Measurements from ENCODE around the gene UNC119. TPM values are rescaled to one million over a fixed set of nuclear protein-coding genes. Genes with fewer than 3 reads are reported as not detected.

UNC119 gene
- polyA plus RNA-seq, 2 donors, result 15.3 to 20.1 TPM

DNA sequence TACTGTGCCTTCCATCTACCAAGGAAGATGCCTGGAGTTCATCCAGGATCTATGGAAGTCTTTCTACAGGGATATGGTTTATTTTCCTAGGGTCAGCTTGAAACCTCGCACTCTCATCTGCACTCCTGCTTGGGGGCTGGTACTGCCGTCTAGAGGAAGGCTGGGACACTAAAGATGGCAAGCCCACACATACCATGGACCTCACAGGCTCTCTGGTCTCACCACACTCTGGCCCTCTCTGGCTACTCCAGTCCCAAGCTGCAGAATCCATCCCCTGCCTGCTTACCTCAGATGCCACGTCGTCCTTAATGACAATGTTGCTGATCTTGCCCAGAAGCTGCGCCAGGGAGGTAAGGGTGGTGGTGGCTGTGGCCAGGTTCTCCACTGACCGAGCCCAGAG lies 2.1 kb upstream of the UNC119 start:
- Histone ChIP-seq H3K36me3 (ENCODE audit: control insufficient read depth in 2 of 2, insufficient read depth in 2 of 2, low read length in 1 of 2) (peaks cover 17 to 34% of the 10 kb centered on the region in 2 donors), H3K4me1 (ENCODE audit: control insufficient read depth in 2 of 2, insufficient read depth in 2 of 2, low read length in 1 of 2) (peaks cover 2 to 4% of the 10 kb centered on the region in 2 donors), H3K27ac (ENCODE audit: low read depth in 2 of 2, low read length in 1 of 2) (no peak overlapping the region), H3K9me3 (ENCODE audit: control insufficient read depth in 2 of 2, insufficient read depth in 1 of 2, low read depth in 1 of 2, low read length in 1 of 2) (no peaks in the 10 kb centered on the region), H3K4me3 (ENCODE audit: low read depth in 1 of 2, low read length in 2 of 2) (no peak overlapping the region), H3K27me3 (ENCODE audit: control insufficient read depth in 1 of 2, insufficient read depth in 2 of 2, low read length in 2 of 2) (no peaks in the 10 kb centered on the region)
- 79 to 92% methylated on average over 6 of the region's 6 CpGs for WGBS, 2 donors

DNA sequence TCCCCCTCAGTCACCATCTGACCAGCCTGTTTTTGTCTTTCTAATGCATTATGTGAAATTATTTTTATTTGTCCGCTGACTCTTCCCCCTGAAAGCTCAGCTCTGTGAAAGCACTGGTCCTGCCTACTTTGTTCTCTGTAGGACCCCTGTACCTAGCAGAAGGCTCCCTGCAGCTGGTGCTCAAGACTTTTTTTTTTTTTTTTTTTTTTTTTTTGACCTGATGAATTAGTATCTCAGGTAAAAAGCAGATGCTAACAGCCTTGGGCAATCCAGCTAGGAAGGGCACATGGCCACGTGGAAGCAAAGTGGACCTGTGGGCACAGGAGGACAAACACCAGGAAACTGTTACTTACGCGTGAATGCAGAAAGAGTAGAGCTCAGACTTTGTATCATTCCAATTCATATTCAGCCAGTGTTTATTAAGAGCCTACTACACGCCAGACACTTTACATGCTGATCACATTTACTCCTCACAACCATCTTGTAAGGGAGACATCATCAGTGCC lies 629 bp upstream of the UNC119 start:
- H3K4me3 ChIP-seq (ENCODE audit: low read depth in 1 of 2, low read length in 2 of 2), result no peak overlapping the region
- H3K9me3 ChIP-seq (ENCODE audit: control insufficient read depth in 2 of 2, insufficient read depth in 1 of 2, low read depth in 1 of 2, low read length in 1 of 2), result no peaks in the 10 kb centered on the region
- H3K36me3 ChIP-seq (ENCODE audit: control insufficient read depth in 2 of 2, insufficient read depth in 2 of 2, low read length in 1 of 2), result peaks cover 17 to 31% of the 10 kb centered on the region in 2 donors
- H3K4me1 ChIP-seq (ENCODE audit: control insufficient read depth in 2 of 2, insufficient read depth in 2 of 2, low read length in 1 of 2), result peaks cover 2 to 4% of the 10 kb centered on the region in 2 donors
- H3K27ac ChIP-seq (ENCODE audit: low read depth in 2 of 2, low read length in 1 of 2), result no peak overlapping the region
- WGBS, 2 donors, result 93 to 95% methylated on average over 5 of the region's 5 CpGs
- no peaks in the 10 kb centered on the region for H3K27me3 ChIP-seq (ENCODE audit: control insufficient read depth in 1 of 2, insufficient read depth in 2 of 2, low read length in 2 of 2)

DNA sequence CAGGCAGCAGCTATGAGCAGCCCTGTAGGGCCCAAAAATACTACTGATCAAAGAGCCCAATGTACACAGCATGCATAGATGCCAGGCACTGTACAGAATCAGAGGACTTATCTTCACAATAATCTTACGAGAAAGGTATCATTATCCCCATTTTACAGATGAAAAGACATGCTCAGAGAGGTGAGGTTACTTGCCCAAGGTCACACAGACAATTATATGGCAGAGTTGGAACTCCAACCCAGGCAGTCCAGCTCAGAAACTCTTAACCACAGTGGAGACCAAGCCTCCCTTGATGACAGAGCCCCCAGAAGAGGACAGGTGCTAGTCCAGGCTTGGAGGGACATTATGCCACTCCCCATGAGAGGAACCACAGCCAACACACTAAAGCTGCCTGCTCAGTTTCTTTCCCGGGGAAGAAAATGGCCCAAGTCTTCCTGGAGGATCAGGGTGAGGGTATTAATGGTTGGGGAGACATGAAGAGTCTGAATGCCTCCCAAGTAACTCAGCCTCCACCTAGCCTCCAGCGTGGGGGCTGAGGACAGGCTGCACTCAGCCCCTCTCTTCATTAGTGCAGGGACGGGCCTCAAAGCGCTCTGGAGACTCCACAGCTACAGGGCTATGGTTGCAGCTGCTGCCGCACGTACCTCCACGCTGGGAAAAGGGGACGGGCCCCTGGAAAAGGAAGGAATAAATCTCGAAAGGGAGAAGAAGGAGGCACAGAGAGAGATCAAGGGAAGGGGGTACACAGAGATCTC lies 826 bp downstream of the UNC119 start:
- Histone ChIP-seq H3K4me1 (ENCODE audit: control insufficient read depth in 2 of 2, insufficient read depth in 2 of 2, low read length in 1 of 2) (peaks cover 2 to 4% of the 10 kb centered on the region in 2 donors), H3K4me3 (ENCODE audit: low read depth in 1 of 2, low read length in 2 of 2) (peak overlapping the region; percentile 64 to 74), H3K27ac (ENCODE audit: low read depth in 2 of 2, low read length in 1 of 2) (no peak overlapping the region), H3K36me3 (ENCODE audit: control insufficient read depth in 2 of 2, insufficient read depth in 2 of 2, low read length in 1 of 2) (peaks cover 13 to 31% of the 10 kb centered on the region in 2 donors), H3K27me3 (ENCODE audit: control insufficient read depth in 1 of 2, insufficient read depth in 2 of 2, low read length in 2 of 2) (no peaks in the 10 kb centered on the region), H3K9me3 (ENCODE audit: control insufficient read depth in 2 of 2, insufficient read depth in 1 of 2, low read depth in 1 of 2, low read length in 1 of 2) (no peaks in the 10 kb centered on the region)
- WGBS, 2 donors, result 14 to 17% methylated on average over 10 of the region's 10 CpGs

DNA sequence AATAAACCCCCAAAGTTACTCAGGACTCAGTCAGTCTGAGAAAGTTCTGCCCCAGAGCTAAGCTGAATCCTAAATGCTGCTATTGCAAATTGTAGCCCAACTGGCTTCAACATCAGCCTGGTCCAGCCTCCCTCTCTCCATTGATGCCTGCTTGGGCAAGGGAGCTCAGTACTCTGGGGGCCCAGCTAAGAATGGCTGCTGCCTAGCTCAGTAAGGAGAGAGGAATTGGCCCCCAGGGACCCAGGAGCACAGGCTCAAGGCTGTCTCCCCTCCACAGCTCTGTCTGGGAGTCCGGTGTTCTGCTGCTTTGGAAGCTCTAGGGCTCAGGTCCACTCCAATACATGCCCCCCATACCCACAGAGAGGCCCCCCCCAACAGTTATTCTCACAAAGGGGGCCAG lies 1.6 kb downstream of the UNC119 start:
- Histone ChIP-seq H3K4me3 (ENCODE audit: low read depth in 1 of 2, low read length in 2 of 2) (no peak overlapping the region), H3K4me1 (ENCODE audit: control insufficient read depth in 2 of 2, insufficient read depth in 2 of 2, low read length in 1 of 2) (peaks cover 2 to 4% of the 10 kb centered on the region in 2 donors), H3K27me3 (ENCODE audit: control insufficient read depth in 1 of 2, insufficient read depth in 2 of 2, low read length in 2 of 2) (no peaks in the 10 kb centered on the region), H3K36me3 (ENCODE audit: control insufficient read depth in 2 of 2, insufficient read depth in 2 of 2, low read length in 1 of 2) (peaks cover 10 to 25% of the 10 kb centered on the region in 2 donors), H3K27ac (ENCODE audit: low read depth in 2 of 2, low read length in 1 of 2) (no peak overlapping the region), H3K9me3 (ENCODE audit: control insufficient read depth in 2 of 2, insufficient read depth in 1 of 2, low read depth in 1 of 2, low read length in 1 of 2) (no peaks in the 10 kb centered on the region)
- WGBS, 2 donors, result 98 to 100% methylated on average over 1 of the region's 1 CpG

DNA sequence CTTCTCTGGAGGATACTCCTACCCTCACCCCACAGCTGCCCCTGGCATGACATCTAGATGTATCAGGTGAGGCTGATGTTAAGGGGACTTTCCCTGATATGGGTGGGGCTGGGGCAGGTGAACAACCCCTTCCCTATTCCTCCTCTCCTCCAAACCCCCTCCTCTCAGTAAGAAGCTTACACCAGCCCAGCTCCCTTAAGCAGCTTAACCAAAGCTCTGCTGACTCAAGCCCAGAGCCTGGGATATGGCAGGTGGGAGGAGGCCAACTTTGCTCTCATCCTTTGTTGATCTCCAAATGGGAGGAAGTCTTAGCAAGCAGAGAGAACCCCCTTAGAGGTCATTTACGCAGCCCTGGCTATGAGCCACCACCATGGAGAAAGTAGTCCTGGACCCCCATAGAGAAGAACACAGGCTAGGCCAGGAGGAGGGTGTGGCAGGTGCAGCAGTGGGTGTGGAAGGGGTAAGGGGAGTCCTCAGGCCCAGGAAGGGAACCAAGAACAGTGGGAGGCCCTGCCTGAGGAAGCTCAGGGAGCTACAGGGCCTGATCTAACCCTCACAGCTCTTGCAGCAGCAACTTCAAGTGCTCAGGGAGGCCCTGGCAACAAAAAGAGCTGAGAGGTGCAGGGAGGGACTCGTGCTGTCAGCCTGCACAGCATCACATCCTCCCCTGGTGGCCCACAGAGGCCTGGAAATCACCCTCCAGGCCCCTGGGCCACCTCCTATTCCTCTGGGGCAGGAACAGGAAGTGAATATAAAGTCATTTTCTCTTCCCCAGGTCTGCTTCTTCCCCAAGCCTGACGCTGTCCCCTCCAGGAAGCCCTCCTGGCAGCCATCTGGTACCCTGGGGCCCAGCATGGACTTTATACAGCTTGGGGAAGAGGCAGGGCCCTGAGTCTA lies 2.9 kb downstream of the UNC119 start:
- peaks cover 2 to 4% of the 10 kb centered on the region in 2 donors for H3K4me1 ChIP-seq (ENCODE audit: control insufficient read depth in 2 of 2, insufficient read depth in 2 of 2, low read length in 1 of 2)
- H3K4me3 ChIP-seq (ENCODE audit: low read depth in 1 of 2, low read length in 2 of 2), result no peak overlapping the region
- no peaks in the 10 kb centered on the region for H3K27me3 ChIP-seq (ENCODE audit: control insufficient read depth in 1 of 2, insufficient read depth in 2 of 2, low read length in 2 of 2)
- H3K27ac ChIP-seq (ENCODE audit: low read depth in 2 of 2, low read length in 1 of 2), result no peak overlapping the region
- H3K9me3 ChIP-seq (ENCODE audit: control insufficient read depth in 2 of 2, insufficient read depth in 1 of 2, low read depth in 1 of 2, low read length in 1 of 2), result no peaks in the 10 kb centered on the region
- peaks cover 9 to 20% of the 10 kb centered on the region in 2 donors for H3K36me3 ChIP-seq (ENCODE audit: control insufficient read depth in 2 of 2, insufficient read depth in 2 of 2, low read length in 1 of 2)
- 77 to 78% methylated on average over 3 of the region's 3 CpGs for WGBS, 2 donors

DNA sequence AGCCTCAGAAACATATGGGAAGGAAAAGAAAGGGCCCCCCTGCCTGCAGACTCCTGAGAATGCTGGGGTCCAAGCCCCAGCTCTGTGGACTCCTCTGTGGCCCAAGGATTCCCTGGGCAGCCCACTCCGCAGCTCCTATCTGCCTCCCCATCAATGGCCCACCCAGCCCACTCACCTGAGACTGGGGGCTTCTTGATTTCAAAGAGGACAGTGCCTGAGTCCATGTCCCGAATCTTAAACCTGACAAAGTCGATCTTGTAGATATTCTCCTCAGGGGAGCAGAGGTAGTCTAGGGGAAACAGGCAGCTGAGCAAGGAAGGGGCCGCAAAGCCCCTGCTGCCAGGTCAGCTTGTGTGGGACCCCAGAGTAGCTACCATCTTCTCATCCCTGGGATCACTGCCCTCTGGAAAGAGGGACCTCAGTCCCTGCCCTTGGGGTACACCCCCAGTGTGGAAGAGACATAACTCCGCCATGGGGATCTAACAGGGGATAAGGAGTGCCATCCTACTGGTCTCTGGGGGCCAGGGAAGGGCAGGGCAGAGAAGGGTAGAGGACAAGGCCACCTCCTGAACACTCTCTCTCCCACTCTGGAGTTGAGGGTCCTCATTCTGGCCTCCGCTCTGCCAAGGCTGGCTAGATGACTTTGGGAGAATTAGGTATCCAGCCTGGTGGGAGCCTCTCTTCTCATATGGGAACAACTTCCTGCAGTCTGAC lies 3.9 kb downstream of the UNC119 start:
- 84 to 91% methylated on average over 6 of the region's 6 CpGs for WGBS, 2 donors
- Histone ChIP-seq H3K9me3 (ENCODE audit: control insufficient read depth in 2 of 2, insufficient read depth in 1 of 2, low read depth in 1 of 2, low read length in 1 of 2) (no peaks in the 10 kb centered on the region), H3K4me1 (ENCODE audit: control insufficient read depth in 2 of 2, insufficient read depth in 2 of 2, low read length in 1 of 2) (peaks cover 3 to 4% of the 10 kb centered on the region in 2 donors)

DNA sequence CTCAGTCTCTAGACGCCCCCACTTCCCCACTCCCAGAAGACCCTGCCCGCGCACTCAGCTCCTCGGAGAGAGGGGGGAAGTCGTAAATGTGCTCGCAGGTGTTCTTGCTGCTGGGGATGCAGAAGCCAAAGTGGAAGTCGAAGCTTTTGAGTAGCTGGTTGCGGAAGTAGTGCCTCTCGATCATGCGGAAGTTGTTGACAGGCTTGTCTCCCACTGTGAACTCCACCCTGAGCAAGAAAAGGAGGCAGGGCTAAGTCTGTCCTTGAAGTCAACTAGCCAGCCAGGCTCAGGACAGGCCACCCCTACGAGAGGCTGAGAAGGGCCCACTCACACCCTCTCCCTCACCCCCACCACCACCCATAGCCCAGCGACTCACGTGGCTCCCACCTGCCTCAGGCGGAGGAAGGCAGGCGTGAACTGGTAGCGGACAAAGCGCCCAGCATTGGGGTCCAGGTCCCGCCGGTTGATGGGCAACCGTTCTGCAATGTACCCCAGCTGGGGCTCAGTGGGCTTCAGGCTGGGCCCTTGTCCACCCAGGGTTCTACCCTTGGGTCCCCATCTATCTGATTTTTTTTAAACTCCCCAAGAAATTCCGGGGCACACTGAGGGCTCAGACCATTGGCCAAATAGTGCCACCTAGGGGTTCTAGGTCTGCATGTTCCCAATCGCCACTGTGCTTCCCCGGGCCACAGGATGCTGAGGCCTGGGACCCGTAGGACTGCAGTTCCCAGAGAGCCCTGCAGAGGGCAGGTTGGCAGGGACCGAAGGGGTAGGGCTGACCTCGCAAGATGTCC lies 4.6 kb downstream of the UNC119 start:
- Histone ChIP-seq H3K4me1 (ENCODE audit: control insufficient read depth in 2 of 2, insufficient read depth in 2 of 2, low read length in 1 of 2) (peaks cover 3 to 4% of the 10 kb centered on the region in 2 donors), H3K27ac (ENCODE audit: low read depth in 2 of 2, low read length in 1 of 2) (no peak overlapping the region), H3K27me3 (ENCODE audit: control insufficient read depth in 1 of 2, insufficient read depth in 2 of 2, low read length in 2 of 2) (no peaks in the 10 kb centered on the region), H3K9me3 (ENCODE audit: control insufficient read depth in 2 of 2, insufficient read depth in 1 of 2, low read depth in 1 of 2, low read length in 1 of 2) (no peaks in the 10 kb centered on the region), H3K4me3 (ENCODE audit: low read depth in 1 of 2, low read length in 2 of 2) (no peak overlapping the region), H3K36me3 (ENCODE audit: control insufficient read depth in 2 of 2, insufficient read depth in 2 of 2, low read length in 1 of 2) (peaks cover 0 to 8% of the 10 kb centered on the region in 2 donors)
- WGBS, 2 donors, result 69 to 74% methylated on average over 26 of the region's 26 CpGs

More for the DNA sequence above, 3.9 kb downstream of the UNC119 start:
- H3K27ac ChIP-seq (ENCODE audit: low read depth in 2 of 2, low read length in 1 of 2), result no peak overlapping the region
- H3K27me3 ChIP-seq (ENCODE audit: control insufficient read depth in 1 of 2, insufficient read depth in 2 of 2, low read length in 2 of 2), result no peaks in the 10 kb centered on the region
- H3K4me3 ChIP-seq (ENCODE audit: low read depth in 1 of 2, low read length in 2 of 2), result no peak overlapping the region
- H3K36me3 ChIP-seq (ENCODE audit: control insufficient read depth in 2 of 2, insufficient read depth in 2 of 2, low read length in 1 of 2), result peaks cover under 1 to 11% of the 10 kb centered on the region in 2 donors

DNA sequence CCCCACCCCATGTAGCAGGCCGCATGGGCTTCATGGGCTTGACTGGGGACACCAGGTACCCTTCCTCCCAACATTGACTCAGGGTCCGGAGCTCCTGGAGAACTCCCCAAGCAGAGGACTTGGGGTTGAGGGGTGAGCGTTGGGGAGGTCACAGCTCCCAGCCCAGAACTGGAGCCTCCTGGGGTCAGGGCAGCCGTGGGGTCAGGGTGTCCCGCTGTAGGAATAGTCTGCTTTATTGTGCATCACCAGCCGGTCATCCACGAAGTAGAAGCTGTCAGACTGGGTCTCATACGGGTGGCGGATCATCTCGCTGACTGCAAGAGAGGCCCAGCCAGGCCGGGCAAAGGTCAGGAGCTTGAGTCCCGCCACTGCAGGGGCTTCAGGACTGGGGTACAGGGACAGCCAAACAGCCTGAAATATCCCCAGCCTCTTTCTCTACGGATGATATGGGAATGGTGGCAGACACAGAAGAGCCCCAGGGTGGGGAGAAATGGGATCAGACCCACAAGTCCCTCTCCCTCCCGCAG lies 5.3 kb downstream of the UNC119 start:
- H3K4me3 ChIP-seq (ENCODE audit: low read depth in 1 of 2, low read length in 2 of 2), result no peak overlapping the region
- peaks cover 0 to 7% of the 10 kb centered on the region in 2 donors for H3K36me3 ChIP-seq (ENCODE audit: control insufficient read depth in 2 of 2, insufficient read depth in 2 of 2, low read length in 1 of 2)
- peaks cover 3 to 4% of the 10 kb centered on the region in 2 donors for H3K4me1 ChIP-seq (ENCODE audit: control insufficient read depth in 2 of 2, insufficient read depth in 2 of 2, low read length in 1 of 2)
- H3K9me3 ChIP-seq (ENCODE audit: control insufficient read depth in 2 of 2, insufficient read depth in 1 of 2, low read depth in 1 of 2, low read length in 1 of 2), result no peaks in the 10 kb centered on the region
- no peaks in the 10 kb centered on the region for H3K27me3 ChIP-seq (ENCODE audit: control insufficient read depth in 1 of 2, insufficient read depth in 2 of 2, low read length in 2 of 2)
- no peak overlapping the region for H3K27ac ChIP-seq (ENCODE audit: low read depth in 2 of 2, low read length in 1 of 2)
- 93% methylated on average over 14 of the region's 14 CpGs for WGBS, 2 donors

Measured in esophagus (tissue), 2 donors.